ENCODE measurements around the gene SMIM13.

SMIM13 gene

DNA sequence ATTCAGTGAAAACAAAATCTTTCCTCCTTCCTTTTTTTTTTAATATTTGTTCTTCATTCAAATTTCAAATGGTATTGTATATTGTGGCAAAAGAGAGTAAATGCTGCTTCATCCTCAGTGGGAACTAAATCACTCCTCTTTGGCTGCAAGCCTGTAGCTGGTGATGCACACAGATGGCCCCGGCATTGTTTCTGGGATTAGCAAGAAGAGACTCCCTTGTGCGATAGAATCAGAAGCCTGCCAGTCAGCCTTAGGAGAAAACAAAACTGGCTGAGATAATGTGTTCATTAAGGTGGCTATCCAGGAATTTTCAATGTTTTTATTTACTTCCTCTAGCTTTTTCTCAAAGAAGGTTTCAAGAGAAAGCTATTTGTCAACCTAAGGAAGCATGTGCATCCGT is 28.8 kb upstream of the SMIM13 start:
- Histone ChIP-seq H3K27ac (peak overlapping the region; percentile 29), H3K4me3 (ENCODE audit: low read depth, low read length) (no peak overlapping the region), H3K9me3 (ENCODE audit: severe bottlenecking) (no peaks in the 10 kb centered on the region), H3K36me3 (no peaks in the 10 kb centered on the region), H3K27me3 (ENCODE audit: insufficient read depth, low read depth, severe bottlenecking) (no peaks in the 10 kb centered on the region)
- no peak for TF ChIP-seq CTCF (IDR thresholded peaks at IDR 0.05; ENCODE audit: low read depth, low read length)
- DNase-seq, result peak; percentile 88

- TF ChIP-seq CTCF (IDR thresholded peaks at IDR 0.05; ENCODE audit: low read depth, low read length), result no peak
- H3K9me3 ChIP-seq (ENCODE audit: severe bottlenecking), result no peaks in the 10 kb centered on the region
- H3K4me3 ChIP-seq (ENCODE audit: low read depth, low read length), result no peak overlapping the region
- no peaks in the 10 kb centered on the region for H3K27me3 ChIP-seq (ENCODE audit: insufficient read depth, low read depth, severe bottlenecking)
- H3K36me3 ChIP-seq, result no peaks in the 10 kb centered on the region
- DNase-seq, result peak; percentile 40
- peak overlapping the region; percentile 29 for H3K27ac ChIP-seq
These were observed 28.0 kb upstream of the SMIM13 start for GRCh38 chr6:11065436-11066202.

GRCh38 chr6:11066505-11067347 is 26.9 kb upstream of the SMIM13 start:
- Histone ChIP-seq H3K36me3 (no peaks in the 10 kb centered on the region), H3K9me3 (ENCODE audit: severe bottlenecking) (no peaks in the 10 kb centered on the region), H3K27me3 (ENCODE audit: insufficient read depth, low read depth, severe bottlenecking) (no peaks in the 10 kb centered on the region), H3K4me3 (ENCODE audit: low read depth, low read length) (no peak overlapping the region), H3K27ac (no peak overlapping the region)
- DNase-seq, result no peak
- no peak for TF ChIP-seq CTCF (IDR thresholded peaks at IDR 0.05; ENCODE audit: low read depth, low read length)

DNA sequence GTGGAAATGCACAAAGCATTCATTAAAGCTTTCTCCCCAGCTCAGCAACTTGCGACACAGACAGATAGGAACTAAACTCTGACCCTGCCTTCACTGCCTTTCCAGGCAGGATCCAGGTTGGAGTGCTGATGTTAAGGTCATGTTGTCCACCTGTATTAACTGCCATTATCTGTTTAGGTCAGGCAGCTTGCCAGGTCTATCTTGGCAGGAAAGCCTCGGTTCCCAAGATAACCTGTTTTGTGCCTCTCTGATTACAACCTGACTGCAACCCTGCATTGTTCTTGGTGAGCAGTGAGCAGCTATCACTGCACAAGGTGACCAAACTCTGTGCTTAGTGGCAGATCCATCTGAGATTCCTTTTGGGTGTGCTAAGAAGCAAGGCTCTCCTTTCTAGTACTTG is 26.3 kb upstream of the SMIM13 start:
- Histone ChIP-seq H3K27ac (no peak overlapping the region), H3K4me3 (ENCODE audit: low read depth, low read length) (no peak overlapping the region), H3K27me3 (ENCODE audit: insufficient read depth, low read depth, severe bottlenecking) (no peaks in the 10 kb centered on the region), H3K9me3 (ENCODE audit: severe bottlenecking) (no peaks in the 10 kb centered on the region), H3K36me3 (no peaks in the 10 kb centered on the region)
- no peak for DNase-seq
- TF ChIP-seq CTCF (IDR thresholded peaks at IDR 0.05; ENCODE audit: low read depth, low read length), result no peak

DNA sequence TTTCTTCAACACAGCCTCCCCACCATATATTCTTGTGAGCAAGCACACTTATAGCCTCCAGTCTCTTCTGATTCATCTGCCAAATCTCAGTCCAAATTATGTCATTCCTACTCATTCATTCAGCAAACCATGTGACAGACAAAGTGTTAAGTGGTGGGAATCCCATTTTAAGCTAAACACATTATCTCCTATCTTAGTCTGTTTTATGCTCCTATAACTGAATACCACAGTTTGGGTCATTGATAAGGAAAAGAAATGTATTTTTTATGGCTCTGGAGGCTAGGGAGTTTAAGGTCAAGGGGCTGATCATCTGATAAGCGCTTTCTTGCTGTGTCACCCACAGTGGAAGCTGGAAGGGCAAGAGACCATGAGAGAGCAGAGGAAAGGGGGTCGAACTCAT is 23.9 kb upstream of the SMIM13 start:
- no peak overlapping the region for H3K4me3 ChIP-seq (ENCODE audit: low read depth, low read length)
- no peak for TF ChIP-seq CTCF (IDR thresholded peaks at IDR 0.05; ENCODE audit: low read depth, low read length)
- no peaks in the 10 kb centered on the region for H3K36me3 ChIP-seq
- no peak for DNase-seq
- H3K27me3 ChIP-seq (ENCODE audit: insufficient read depth, low read depth, severe bottlenecking), result no peaks in the 10 kb centered on the region
- no peaks in the 10 kb centered on the region for H3K9me3 ChIP-seq (ENCODE audit: severe bottlenecking)
- H3K27ac ChIP-seq, result no peak overlapping the region
